HepG2 (cell line): Measurements from ENCODE around the gene RNF13. TPM values are rescaled to one million over a fixed set of nuclear protein-coding genes. Genes with fewer than 3 reads are reported as not detected.

ENCODE experiments used
- ATAC-seq: fragments of 200-7000 bp; cut with Tn5 transposase; 3 replicates; pipeline ENCODE4 v1.9.1; 2020; ENCODE audit warnings: mild to moderate bottlenecking, moderate library complexity
- BruUV-seq: library from RNA; stranded (reverse); fragments of 400-500 nt; replicated peaks from 2 replicates; lab custom pipeline; 2021; lab: Mats Ljungman, UMichigan
- CTCF ChIA-PET: fragments of 300-600 bp; formaldehyde crosslinking; extraction: SDS; loops from one replicate; lab custom pipeline; 2021; ENCODE audit warnings: low total read pairs, inconsistent platforms, low intra/inter-chr PET ratio; lab: Yijun Ruan, JAX
- POLR2A ChIA-PET: fragments of 350-600 bp; sonication (Branson Sonifier 250); formaldehyde crosslinking; loops from one replicate; lab custom pipeline; 2020; ENCODE audit warnings: antibody characterized with exemption, inconsistent platforms; lab: Yijun Ruan, JAX
- DNase-seq: peaks from one replicate; pipeline ENCODE4 v3.0.0-alpha.2; 2015; ENCODE audit warnings: low spot score
- FAIRE-seq: peaks from 3 replicates; lab custom pipeline; 2011; peaks lifted over from hg19 to GRCh38; lab: Jason Lieb, UNC
- H2AFZ ChIP-seq: one replicate; pipeline ENCODE4 v1.6.1; 2011; ENCODE audit warnings: low read length, inconsistent platforms
- H3K27ac ChIP-seq: fragments of 300-600 bp; 3 replicates; pipeline ENCODE4 v1.8.0; 2011; ENCODE audit warnings: mixed run types, mild to moderate bottlenecking, mixed read lengths, low read length, inconsistent platforms; ENCODE audit not compliant: insufficient read depth; ENCODE audit errors: extremely low read length
- H3K27me3 ChIP-seq, 2 experiments: fragments of 200-600 bp in 1 of 2; 2 replicates in 1 of 2; 3 replicates in 1 of 2; pipeline versions ENCODE4 v1.6.0 to v1.8.0; 2011; ENCODE audit warnings: low read length in 2 of 2, mild to moderate bottlenecking in 2 of 2, moderate library complexity in 2 of 2, inconsistent platforms in 1 of 2; ENCODE audit not compliant: insufficient read depth in 2 of 2, control insufficient read depth in 1 of 2
- H3K36me3 ChIP-seq, 2 experiments: fragments of 200-600 bp in 1 of 2; replicated peaks in 1 of 2; 2 replicates in 1 of 2; 3 replicates in 1 of 2; pipeline versions ENCODE4 v1.5.1 to v1.8.0; 2011; ENCODE audit warnings: low read length in 2 of 2, inconsistent platforms in 1 of 2; ENCODE audit not compliant: insufficient read depth in 2 of 2, control insufficient read depth in 1 of 2
- H3K4me1 ChIP-seq: 2 replicates; pipeline ENCODE4 v1.5.1; 2012; ENCODE audit warnings: low read length, inconsistent platforms; ENCODE audit not compliant: insufficient read depth
- H3K4me2 ChIP-seq: 2 replicates; pipeline ENCODE4 v1.6.0; 2011; ENCODE audit warnings: low read depth, low read length, inconsistent platforms
- H3K4me3 ChIP-seq, 3 experiments: fragments of 200-600 bp in 1 of 3; sonication (generic), shearing (Covaris generic) in 1 of 3; replicated peaks in 1 of 3; 2 replicates each; pipeline ENCODE4 v1.5.1; 2011 to 2016; ENCODE audit warnings: low read length in 3 of 3, inconsistent platforms in 2 of 3, low read depth in 2 of 3, mild to moderate bottlenecking in 2 of 3, control low read depth in 1 of 3, mixed read lengths in 1 of 3; ENCODE audit not compliant: insufficient read depth in 1 of 3
- H3K79me2 ChIP-seq: one replicate; pipeline ENCODE4 v1.6.1; 2011; ENCODE audit warnings: low read length, inconsistent platforms; ENCODE audit not compliant: insufficient read depth
- H3K9ac ChIP-seq: 2 replicates; pipeline ENCODE4 v1.6.0; 2011; ENCODE audit warnings: mild to moderate bottlenecking, low read depth, low read length, inconsistent platforms; ENCODE audit not compliant: insufficient read depth
- H3K9me3 ChIP-seq: 2 replicates; pipeline ENCODE4 v1.5.1; 2012; ENCODE audit warnings: mild to moderate bottlenecking, low read length
- H4K20me1 ChIP-seq: 2 replicates; pipeline ENCODE4 v1.6.0; 2011; ENCODE audit warnings: inconsistent platforms, mild to moderate bottlenecking, low read length, moderate library complexity; ENCODE audit not compliant: insufficient read depth
- AGO2 ChIP-seq: fragments of 200-400 bp; formaldehyde crosslinking; optimal IDR thresholded peaks from 2 replicates; pipeline ENCODE3; 2017; ENCODE audit warnings: mild to moderate bottlenecking, low read depth, low read length, moderate library complexity
- HES4 ChIP-seq: sonication (generic); formaldehyde crosslinking; IDR thresholded peaks from 2 replicates; pipeline ENCODE4 v1.9.0; 2021; ENCODE audit warnings: mild to moderate bottlenecking, missing genetic modification reagents, borderline replicate concordance
- JUN ChIP-seq: sonication (generic); formaldehyde crosslinking; IDR thresholded peaks from 2 replicates; pipeline ENCODE4 v1.4.0; 2020; ENCODE audit warnings: mild to moderate bottlenecking, missing genetic modification reagents
- RXRB ChIP-seq: IDR thresholded peaks from 2 replicates; pipeline ENCODE4 v1.6.1; 2016; ENCODE audit warnings: borderline replicate concordance, missing genetic modification reagents, missing compliant biosample characterization
- UBTF ChIP-seq: sonication (generic); formaldehyde crosslinking; IDR thresholded peaks from 2 replicates; pipeline ENCODE4 v1.4.0; 2020; ENCODE audit warnings: mild to moderate bottlenecking, missing genetic modification reagents
- ZNF335 ChIP-seq: sonication (generic); formaldehyde crosslinking; IDR thresholded peaks from 2 replicates; pipeline ENCODE4 v1.4.0; 2020; ENCODE audit warnings: missing genetic modification reagents
- ZNF446 ChIP-seq: sonication (generic); formaldehyde crosslinking; IDR thresholded peaks from 2 replicates; pipeline ENCODE4 v1.5.0; 2020; ENCODE audit warnings: mild to moderate bottlenecking, missing genetic modification reagents
- ZNF674 ChIP-seq: sonication (generic); formaldehyde crosslinking; IDR thresholded peaks from 2 replicates; pipeline ENCODE4 v1.5.0; 2020; ENCODE audit warnings: low read depth, mild to moderate bottlenecking, missing genetic modification reagents
- WGBS: methylation state at CpG from one replicate; pipeline ENCODE4 v1.1.6; 2017; ENCODE audit warnings: low lambda C conversion rate; 5-methylcytosine and 5-hydroxymethylcytosine counted together
- in situ Hi-C: cut with HindIII; loops from 2 replicates; pipeline ENCODE4 v1.10.0; 2017; ENCODE audit warnings: low pct_unique_long_range_greater_than_20kb; ENCODE audit not compliant: extremely low pct_ligation_motif_present
- intact Hi-C: fragments of 100-400 bp; cut with micrococcal nuclease; formaldehyde crosslinking; loops from one replicate; pipeline ENCODE4 v1.10.0; 2022; ENCODE audit not compliant: unreplicated experiment
- polyA plus RNA-seq, 8 experiments: library from polyadenylated mRNA; depleted of rRNA in 3 of 8; stranded (reverse) in 7 of 8; unstranded in 1 of 8; fragments of >200 nt; fragmentation: Illumina TruSeq in 4 of 8; extraction: Trizol in 4 of 8; gene quantifications; 2 replicates each; pipeline versions ENCODE4 v1.2.1 to v1.2.3, GENCODE V29; 2011 to 2016; ENCODE audit warnings: low read depth in 4 of 8, missing spikeins in 1 of 8, mixed read lengths in 1 of 8; ENCODE audit not compliant: insufficient read depth in 1 of 8
- total RNA-seq, 5 experiments: library from RNA; depleted of rRNA; stranded (reverse); fragments of >200 nt; fragmentation: Illumina TruSeq; extraction: Trizol; gene quantifications; 2 replicates each; pipeline ENCODE4 v1.2.3, GENCODE V29; 2016; ENCODE audit warnings: low read depth in 1 of 5

Gene RNF13
- total and polyA plus RNA-seq, 2 of the 13 experiments (the other 11 are each of a cell fraction or from before 2014, with no cell fraction given), result 39.8 to 46.0 TPM

GRCh38 chr3:149783576-149783975 is 29.4 kb upstream of the RNF13 start:
- in situ Hi-C loops (no loop called here), intact Hi-C loops (no loop called here)
- Histone ChIP-seq H3K9me3 (no peaks in the 10 kb centered on the region), H3K36me3 (no peaks in the 10 kb centered on the region), H4K20me1 (no peaks in the 10 kb centered on the region), H3K9ac (no peak overlapping the region), H3K4me3 (no peak overlapping the region), H3K4me2 (no peak overlapping the region), H3K27me3 (no peaks in the 10 kb centered on the region), H3K79me2 (no peaks in the 10 kb centered on the region), H3K27ac (no peak overlapping the region), H2AFZ (no peak overlapping the region), H3K4me1 (peaks cover 11% of the 10 kb centered on the region; the same call in 1 of the 2 replicates)
- ATAC-seq, result no peak
- ChIA-PET CTCF (no interaction called here), POLR2A (no interaction called here)
- no peak for FAIRE-seq
- TF ChIP-seq RXRB (CRISPR knock-in tag), result no peak
- DNase-seq, result peak; percentile 15
- BruUV-seq, result no TSS peak

DNA sequence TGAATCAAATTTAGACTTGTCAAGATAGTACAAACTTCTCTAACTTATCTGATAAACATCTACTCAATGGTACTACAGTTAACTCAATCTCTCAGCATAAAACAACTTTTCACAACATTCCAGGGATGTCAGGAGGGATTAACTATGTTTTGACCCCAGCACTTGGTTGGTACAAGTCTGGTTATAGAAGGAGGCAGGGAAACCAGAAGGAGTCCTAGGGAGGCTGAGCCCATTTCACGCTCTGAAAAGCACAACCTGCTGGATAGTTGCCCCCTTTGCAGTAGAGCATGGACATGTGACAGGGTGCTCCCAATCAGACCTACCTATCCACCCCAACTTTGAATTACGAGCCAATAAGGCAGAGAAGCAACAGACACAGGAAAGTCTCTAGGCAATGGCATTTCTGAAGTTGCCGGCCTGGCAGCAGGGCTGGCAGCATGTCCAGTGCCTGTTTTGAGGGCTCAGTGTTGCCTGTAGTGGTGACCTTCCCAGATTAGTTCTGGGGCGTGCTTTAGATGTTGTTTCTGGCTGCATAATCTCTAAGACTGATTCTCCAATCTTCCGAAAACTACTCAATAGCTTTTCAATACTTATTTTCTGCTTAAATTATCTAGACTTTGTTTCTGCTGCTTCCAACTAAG is 28.8 kb upstream of the RNF13 start:
- BruUV-seq, result no TSS peak
- no peak overlapping the region for H3K27ac ChIP-seq
- ChIA-PET CTCF (no interaction called here), POLR2A (no interaction called here)
- H3K4me2 ChIP-seq, result no peak overlapping the region
- H3K27me3 ChIP-seq, result no peaks in the 10 kb centered on the region
- intact Hi-C loops (no loop called here), in situ Hi-C loops (no loop called here)
- TF ChIP-seq ZNF335 (CRISPR knock-in tag), result no peak
- no peak for TF ChIP-seq UBTF (CRISPR knock-in tag)
- TF ChIP-seq ZNF446 (CRISPR knock-in tag), result no peak
- TF ChIP-seq ZNF674 (CRISPR knock-in tag), result no peak
- no peak for TF ChIP-seq AGO2
- TF ChIP-seq JUN (CRISPR knock-in tag), result no peak
- TF ChIP-seq HES4 (CRISPR knock-in tag), result no peak
- H3K79me2 ChIP-seq, result no peaks in the 10 kb centered on the region
- no peak for DNase-seq
- H3K4me1 ChIP-seq, result peaks cover 11% of the 10 kb centered on the region; the same call in 1 of the 2 replicates
- WGBS, result 70% methylated on average over 2 of the region's 5 CpGs
- ATAC-seq, result no peak
- no peaks in the 10 kb centered on the region for H4K20me1 ChIP-seq
- no peak overlapping the region for H3K9ac ChIP-seq
- no peak for FAIRE-seq
- H3K9me3 ChIP-seq, result no peaks in the 10 kb centered on the region
- H2AFZ ChIP-seq, result no peak overlapping the region
- H3K36me3 ChIP-seq, result no peaks in the 10 kb centered on the region
- H3K4me3 ChIP-seq, result no peak overlapping the region
